NCI-H82 (cell line): ENCODE data around the gene N4BP2.
"Not testable (repeated sequence)": the region's sequence is repeated elsewhere in the genome, so short reads cannot be mapped to it uniquely, and the experiment has no call there.

Experiments used
- DNase-seq: peaks from one replicate; lab custom pipeline; 2025; lab: John Stamatoyannopoulos, UW

Gene N4BP2

GRCh38 chr4:40087799-40088366 lies 31.2 kb downstream of the N4BP2 start:
- no peak for DNase-seq

DNA sequence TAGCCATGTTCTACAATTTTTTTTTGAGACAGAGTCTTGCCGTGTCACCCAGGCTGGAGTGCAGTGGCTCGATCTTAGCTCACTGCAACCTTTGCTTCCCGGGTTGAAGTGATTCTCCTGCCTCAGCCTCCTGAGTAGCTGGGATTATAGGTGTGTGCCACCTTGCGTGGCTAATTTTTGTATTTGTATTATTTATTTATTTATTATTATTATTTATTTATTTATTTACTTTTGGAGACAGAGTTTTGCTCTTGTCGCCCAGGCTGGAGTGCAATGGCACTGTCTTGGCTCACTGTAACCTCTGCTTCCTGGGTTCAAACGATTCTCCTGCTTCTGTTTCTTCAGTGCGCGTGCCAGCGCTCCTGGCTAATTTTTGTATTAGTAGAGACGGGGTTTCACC lies 36.8 kb downstream of the N4BP2 start:
- not testable (repeated sequence) for DNase-seq

DNA sequence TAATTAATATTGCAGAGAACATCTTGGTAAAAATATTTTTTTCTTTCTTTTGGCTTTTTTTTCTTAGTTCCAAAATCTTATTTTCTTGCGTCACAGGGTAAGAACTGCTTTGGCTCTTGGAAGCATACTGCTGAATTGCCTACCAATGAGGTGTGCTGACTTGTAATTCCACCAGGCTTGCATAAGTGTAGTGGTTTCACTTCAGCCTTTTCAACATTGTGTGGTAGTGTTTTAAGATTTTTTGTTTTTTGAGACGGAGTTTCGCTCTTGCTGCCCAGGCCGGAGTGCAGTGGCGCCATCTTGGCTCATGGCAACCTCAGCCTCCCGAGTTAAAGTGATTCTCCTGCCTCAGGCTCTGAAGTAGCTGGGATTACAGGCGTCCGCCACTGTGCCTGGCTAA lies 42.4 kb downstream of the N4BP2 start:
- DNase-seq, result no peak

- DNase-seq, result not testable (repeated sequence)
Observed at GRCh38 chr4:40107150-40107549, 50.5 kb downstream of the N4BP2 start.

- no peak for DNase-seq
Observed at GRCh38 chr4:40112027-40112792, 55.6 kb downstream of the N4BP2 start.

GRCh38 chr4:40114206-40114605 lies 57.6 kb downstream of the N4BP2 start:
- DNase-seq, result no peak

DNA sequence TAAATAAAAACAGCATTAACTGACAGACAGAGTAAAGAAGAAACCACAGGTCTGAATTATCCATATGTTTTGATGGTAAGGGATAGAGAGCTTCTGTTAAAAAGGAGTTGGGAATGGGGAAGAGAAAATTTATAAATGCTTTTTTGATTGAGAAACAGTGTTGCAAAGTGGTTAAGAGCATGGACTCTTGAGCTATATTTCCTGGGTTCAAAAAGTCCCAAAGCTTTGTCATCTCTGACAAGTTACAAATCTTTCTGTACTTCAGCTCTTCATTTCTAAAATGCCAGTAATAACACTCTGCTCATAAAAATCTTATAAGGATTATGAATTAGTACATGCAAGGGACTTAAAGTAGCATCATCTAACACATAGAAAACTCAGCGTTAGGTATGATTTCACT lies 62.2 kb downstream of the N4BP2 start:
- no peak for DNase-seq

DNA sequence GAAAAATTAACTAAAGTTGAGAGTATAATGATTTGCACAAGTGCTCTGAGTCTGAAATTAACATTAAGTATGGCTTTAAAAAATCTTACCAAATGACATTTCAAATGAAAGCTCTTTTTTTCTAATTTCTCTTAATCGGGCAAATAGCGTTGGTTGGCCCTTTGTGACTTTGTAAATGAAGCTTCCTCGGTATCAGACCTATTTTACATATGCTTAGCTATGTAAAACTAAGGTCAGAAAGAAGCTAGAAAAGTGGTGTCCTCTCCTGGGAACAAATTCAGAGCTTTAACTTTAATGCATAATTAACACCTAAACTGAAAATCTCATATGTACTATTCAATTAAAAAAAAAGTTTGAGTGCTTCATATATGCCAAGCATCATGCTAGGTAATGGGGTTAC lies 62.7 kb downstream of the N4BP2 start:
- DNase-seq, result no peak

DNA sequence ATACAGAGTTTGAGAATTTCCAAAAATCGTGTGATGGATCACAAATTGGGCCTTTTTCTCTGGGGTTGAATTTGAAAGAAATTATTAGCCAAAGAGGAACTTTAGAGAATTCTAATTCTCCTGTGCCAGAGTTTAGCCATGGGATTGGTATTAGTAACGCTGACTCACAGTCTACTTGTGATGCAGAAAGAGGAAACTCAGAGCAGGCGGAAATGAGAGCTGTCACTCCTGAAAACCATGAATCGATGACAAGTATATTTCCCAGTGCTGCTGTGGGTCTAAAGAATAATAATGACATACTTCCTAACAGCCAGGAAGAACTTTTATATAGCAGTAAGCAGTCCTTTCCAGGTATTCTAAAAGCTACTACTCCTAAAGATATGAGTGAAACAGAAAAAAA lies 64.9 kb downstream of the N4BP2 start:
- DNase-seq, result no peak

DNA sequence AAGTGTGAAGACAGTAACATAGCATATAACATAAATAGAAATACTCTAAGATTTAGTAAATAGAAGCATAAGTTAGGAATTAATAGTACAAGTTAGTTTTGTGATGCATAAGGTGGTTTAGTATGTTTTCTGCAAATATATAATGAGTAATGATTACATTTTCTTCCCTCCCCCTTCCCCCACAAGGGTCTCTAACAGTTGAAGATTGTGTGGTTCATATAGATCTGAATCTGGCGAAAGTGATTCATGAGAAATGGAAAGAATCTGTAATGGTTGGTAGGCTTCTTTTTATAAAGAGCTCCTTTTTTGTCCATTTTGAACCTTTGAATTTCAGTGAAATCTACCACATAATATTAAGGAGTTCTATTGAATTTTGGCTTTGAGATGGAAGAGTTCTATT lies 66.3 kb downstream of the N4BP2 start:
- no peak for DNase-seq

DNA sequence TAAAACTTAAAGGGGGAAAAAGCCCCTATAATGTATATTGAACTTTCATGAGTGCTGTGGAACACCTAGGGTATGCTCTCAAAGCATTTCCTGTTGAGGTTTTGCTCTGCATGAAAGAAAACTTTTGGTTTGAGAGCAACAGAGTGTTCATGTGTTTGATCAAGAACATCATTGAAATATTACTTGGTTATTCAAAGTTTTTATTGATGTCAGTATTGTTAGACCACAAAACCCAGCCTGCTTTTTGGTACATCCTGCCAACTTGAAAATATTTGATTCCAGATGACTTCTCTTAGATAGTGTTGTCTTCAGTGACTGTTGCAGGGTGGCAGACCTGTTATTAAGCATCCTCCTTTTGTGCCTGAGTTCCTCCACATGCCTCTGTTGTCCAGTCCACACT lies 68.0 kb downstream of the N4BP2 start:
- no peak for DNase-seq

DNA sequence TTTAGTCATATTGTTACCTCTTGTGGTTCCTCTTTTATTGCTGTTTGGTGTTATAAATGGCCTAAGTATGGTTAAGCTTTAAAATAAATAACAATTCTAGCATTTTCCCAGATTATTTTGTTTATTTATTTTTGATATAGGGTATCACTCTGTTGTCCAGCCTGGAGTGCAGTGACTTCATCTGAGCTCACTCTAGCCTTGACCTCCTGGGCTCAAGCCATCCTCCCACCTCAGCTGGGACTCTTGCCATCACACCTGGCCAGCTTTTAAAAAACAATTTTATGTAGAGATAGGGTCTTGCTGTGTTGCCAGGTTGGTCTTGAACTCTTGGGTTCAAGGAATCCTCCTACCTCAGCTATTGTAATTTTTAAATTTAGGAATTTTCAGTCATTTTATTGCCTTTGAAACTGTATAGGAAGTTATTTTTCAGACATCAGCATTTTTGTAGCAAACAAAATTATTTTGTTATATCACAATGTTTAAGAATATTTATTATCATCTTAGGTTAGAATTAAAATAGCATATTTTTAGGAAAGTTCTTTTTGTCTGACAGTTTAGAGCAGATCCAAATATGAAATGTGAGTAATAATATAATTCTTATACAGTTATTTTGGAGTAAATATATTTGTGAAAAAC lies 73.9 kb downstream of the N4BP2 start:
- DNase-seq, result no peak

- DNase-seq, result no peak
Observed at GRCh38 chr4:40132816-40133215, 76.2 kb downstream of the N4BP2 start.

DNA sequence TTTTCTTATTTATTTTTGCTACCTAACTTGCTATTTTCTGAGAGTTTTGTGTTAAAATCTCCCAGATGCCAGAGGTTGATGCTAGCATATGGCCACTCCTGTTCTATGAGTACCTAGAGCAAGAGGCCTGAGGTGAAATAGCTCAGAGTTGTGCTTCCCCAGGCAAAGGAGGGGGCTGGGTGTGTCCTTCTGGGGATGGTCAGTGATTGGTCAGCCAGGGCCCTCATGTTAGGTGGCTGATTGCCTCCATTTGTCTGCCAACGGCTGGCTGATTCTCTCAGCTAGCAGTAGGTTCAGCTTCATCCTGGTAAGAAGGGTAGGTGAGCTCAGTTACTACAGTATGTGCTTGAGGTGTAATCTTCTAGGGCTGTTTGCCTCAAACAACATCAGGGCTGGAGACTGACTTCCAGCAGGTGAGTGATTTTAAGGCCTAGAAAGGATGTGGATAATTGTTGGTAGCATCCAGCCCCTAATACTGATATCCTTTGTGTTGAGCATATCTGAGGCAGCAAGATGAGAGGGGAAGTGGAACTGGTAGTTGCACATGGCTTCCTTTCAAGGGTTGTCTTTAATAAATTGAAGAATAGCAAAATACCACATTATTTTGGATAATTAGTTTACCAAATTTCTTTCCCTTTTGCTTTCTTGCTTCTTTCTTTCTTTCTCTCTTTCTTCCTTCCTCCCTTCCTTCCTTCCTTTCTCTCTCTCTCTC lies 77.7 kb downstream of the N4BP2 start:
- DNase-seq, result no peak

DNA sequence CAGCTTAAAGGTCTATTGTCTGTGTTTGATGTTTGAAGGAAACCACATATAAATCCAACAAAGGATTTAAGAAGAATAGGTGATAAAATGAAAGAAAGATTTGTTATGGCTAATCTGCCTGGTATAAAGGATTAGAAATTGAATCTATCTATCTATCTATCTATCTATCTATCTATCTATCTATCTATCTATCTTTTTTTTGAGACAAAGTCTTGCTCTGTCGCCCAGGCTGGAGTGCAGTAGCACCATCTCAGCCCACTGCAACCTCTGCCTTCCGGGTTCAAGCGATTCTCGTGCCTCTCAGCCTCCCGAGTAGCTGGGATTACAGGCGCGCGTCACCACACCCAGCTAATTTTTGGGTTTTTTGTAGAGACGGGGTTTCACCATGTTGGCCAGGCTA lies 79.6 kb downstream of the N4BP2 start:
- DNase-seq, result not testable (repeated sequence)

GRCh38 chr4:40140196-40140595 lies 83.5 kb downstream of the N4BP2 start:
- no peak for DNase-seq

DNA sequence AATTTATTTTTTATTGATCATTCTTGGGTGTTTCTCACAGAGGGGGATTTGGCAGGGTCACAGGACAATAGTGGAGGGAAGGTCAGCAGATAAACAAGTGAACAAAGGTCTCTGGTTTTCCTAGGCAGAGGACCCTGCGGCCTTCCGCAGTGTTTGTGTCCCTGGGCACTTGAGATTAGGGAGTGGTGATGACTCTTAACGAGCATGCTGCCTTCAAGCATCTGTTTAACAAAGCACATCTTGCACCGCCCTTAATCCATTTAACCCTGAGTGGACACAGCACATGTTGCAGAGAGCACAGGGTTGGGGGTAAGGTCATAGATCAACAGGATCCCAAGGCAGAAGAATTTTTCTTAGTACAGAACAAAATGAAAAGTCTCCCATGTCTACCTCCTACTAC lies 83.9 kb downstream of the N4BP2 start:
- not testable (repeated sequence) for DNase-seq

- no peak for DNase-seq
Observed at GRCh38 chr4:40143926-40144508, 87.4 kb downstream of the N4BP2 start.

- DNase-seq, result no peak
Observed at GRCh38 chr4:40144716-40145115, 88.1 kb downstream of the N4BP2 start.

DNA sequence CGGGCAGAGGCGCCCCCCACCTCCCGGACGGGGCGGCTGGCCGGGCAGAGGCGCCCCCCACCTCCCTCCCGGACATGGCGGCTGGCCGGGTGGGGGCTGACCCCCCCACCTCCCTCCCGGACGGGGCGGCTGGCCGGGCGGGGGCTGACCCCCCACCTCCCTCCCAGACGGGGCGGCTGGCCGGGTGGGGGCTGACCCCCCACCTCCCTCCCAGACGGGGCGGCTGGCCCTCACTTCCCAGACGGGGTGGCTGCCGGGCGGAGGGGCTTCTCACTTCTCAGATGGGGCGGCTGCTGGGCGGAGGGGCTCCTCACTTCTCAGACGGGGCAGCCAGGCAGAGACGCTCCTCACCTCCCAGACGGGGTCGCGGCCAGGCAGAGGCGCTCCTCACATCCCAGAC lies 90.8 kb downstream of the N4BP2 start:
- not testable (repeated sequence) for DNase-seq

DNA sequence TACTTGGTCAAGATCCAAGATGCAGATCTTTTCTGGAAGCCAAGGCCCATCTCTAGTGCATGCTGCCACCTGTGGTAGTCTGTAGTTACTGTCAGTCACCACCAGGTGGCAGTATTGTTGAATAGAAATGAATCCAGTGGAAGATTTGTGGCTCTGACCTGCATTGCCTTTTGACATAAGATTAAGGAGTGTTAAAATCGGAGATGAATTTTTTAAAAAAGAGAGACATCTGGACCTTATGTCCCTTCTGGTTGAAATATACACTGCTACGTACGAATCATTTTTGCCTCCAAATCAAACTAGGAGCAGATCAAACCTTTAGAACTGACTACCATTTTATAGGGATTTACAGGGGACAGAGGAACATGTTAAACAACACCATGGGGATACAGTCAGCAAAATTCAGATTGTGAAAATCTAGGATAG lies 93.3 kb downstream of the N4BP2 start:
- peak; percentile 77 for DNase-seq

DNA sequence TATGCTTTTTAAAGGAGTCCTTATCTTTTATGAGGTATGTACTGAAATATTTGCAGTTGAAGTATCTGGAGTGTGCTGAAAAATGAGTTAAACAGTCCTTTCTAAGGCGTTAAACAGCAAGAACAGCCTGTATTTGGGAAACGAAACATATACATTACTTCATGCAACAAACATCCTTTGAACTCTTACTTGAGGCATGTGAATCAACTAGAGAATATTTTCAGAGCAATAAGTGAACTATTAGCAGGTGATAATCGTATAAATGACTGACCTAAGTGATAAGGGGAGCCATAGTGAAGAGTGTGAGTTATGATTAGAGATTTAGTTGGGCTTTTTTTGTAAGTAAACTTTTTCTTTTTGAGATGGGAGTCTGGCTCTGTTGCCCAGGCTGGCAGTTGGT lies 94.3 kb downstream of the N4BP2 start:
- DNase-seq, result no peak
